Neural cell (in vitro differentiated cells): ENCODE measurements around the gene OR4D9. TPM values are rescaled to one million over a fixed set of nuclear protein-coding genes. Genes with fewer than 3 reads are reported as not detected.

Source experiments
- H2AFZ ChIP-seq: fragments of 200-600, 300-800 bp; sonication (generic), shearing (Covaris generic); 2 replicates; pipeline ENCODE4 v1.6.0; 2014; ENCODE audit warnings: low read depth, mild to moderate bottlenecking, antibody characterized with exemption, low read length, moderate library complexity
- H3F3A ChIP-seq: fragments of 200-600 bp; shearing (Covaris generic); 2 replicates; pipeline ENCODE4 v1.6.1; 2016; ENCODE audit warnings: mild to moderate bottlenecking, moderate library complexity, mixed read lengths, antibody characterized with exemption, low read length; ENCODE audit not compliant: insufficient read depth, poor library complexity, severe bottlenecking
- H3K27ac ChIP-seq: fragments of 200-600, 300-800 bp; sonication (generic), shearing (Covaris generic); 2 replicates; pipeline ENCODE4 v1.5.1; 2014; ENCODE audit warnings: mild to moderate bottlenecking, low read length, moderate library complexity
- H3K27me3 ChIP-seq: fragments of 300-800, 200-600 bp; sonication (generic), shearing (Covaris generic); 2 replicates; pipeline ENCODE4 v1.6.0; 2014; ENCODE audit warnings: mild to moderate bottlenecking, low read depth, low read length, moderate library complexity; ENCODE audit not compliant: insufficient read depth
- H3K36me3 ChIP-seq: fragments of 300-800, 200-600 bp; sonication (generic), shearing (Covaris generic); 2 replicates; pipeline ENCODE4 v1.5.1; 2014; ENCODE audit warnings: mild to moderate bottlenecking, antibody characterized with exemption, low read length, moderate library complexity; ENCODE audit not compliant: insufficient read depth
- H3K4me2 ChIP-seq: fragments of 300-800, 200-600 bp; sonication (generic), shearing (Covaris generic); 2 replicates; pipeline ENCODE4 v1.6.0; 2014; ENCODE audit warnings: mild to moderate bottlenecking, low read length
- H3K4me3 ChIP-seq: fragments of 300-800, 200-600 bp; sonication (generic), shearing (Covaris generic); 2 replicates; pipeline ENCODE4 v1.5.1; 2014; ENCODE audit warnings: mild to moderate bottlenecking, low read length, moderate library complexity
- H3K79me2 ChIP-seq: fragments of 200-600 bp; shearing (Covaris generic); replicated peaks from 2 replicates; pipeline ENCODE4 v1.6.0; 2014; ENCODE audit warnings: mild to moderate bottlenecking, low read length, moderate library complexity; ENCODE audit not compliant: insufficient read depth
- H3K9ac ChIP-seq: fragments of 300-800, 200-600 bp; sonication (generic), shearing (Covaris generic); 2 replicates; pipeline ENCODE4 v1.6.1; 2016; ENCODE audit warnings: mild to moderate bottlenecking, low read length, mixed read lengths
- H3K9me2 ChIP-seq: fragments of 200-600 bp; shearing (Covaris generic); 2 replicates; pipeline ENCODE4 v1.6.1; 2016; ENCODE audit warnings: mild to moderate bottlenecking, low read length, mixed read lengths; ENCODE audit not compliant: insufficient read depth
- H3K9me3 ChIP-seq: fragments of 200-600, 300-800 bp; sonication (generic), shearing (Covaris generic); 2 replicates; pipeline ENCODE4 v1.6.1; 2016; ENCODE audit warnings: mild to moderate bottlenecking, mixed run types, low read length, moderate library complexity, mixed read lengths
- H4K20me1 ChIP-seq: fragments of 200-600 bp; shearing (Covaris generic); 2 replicates; pipeline ENCODE4 v1.6.1; 2016; ENCODE audit warnings: mild to moderate bottlenecking, mixed run types; ENCODE audit not compliant: insufficient read depth
- CTCF ChIP-seq: fragments of 450-650 bp; IDR thresholded peaks from 2 replicates; pipeline ENCODE4 v1.5.1; 2014; ENCODE audit warnings: antibody characterized with exemption, mild to moderate bottlenecking, moderate library complexity; ENCODE audit not compliant: poor library complexity, severe bottlenecking
- EP300 ChIP-seq: fragments of 450-650 bp; conservative IDR thresholded peaks from 2 replicates; pipeline ENCODE4 v1.6.1; 2014; ENCODE audit warnings: antibody characterized with exemption, mild to moderate bottlenecking, moderate library complexity; ENCODE audit not compliant: poor library complexity, severe bottlenecking
- EZH2 ChIP-seq: fragments of 200-600, 300-800 bp; shearing (Covaris generic), sonication (generic); IDR thresholded peaks from 2 replicates; pipeline ENCODE4 v1.6.1; 2014; ENCODE audit warnings: antibody characterized with exemption, low read length, borderline replicate concordance, mild to moderate bottlenecking; ENCODE audit not compliant: insufficient read depth, poor library complexity, severe bottlenecking
- MXI1 ChIP-seq: fragments of 450-650 bp; conservative IDR thresholded peaks from 2 replicates; pipeline ENCODE4 v1.6.1; 2014; ENCODE audit warnings: antibody characterized with exemption, mild to moderate bottlenecking; ENCODE audit not compliant: poor library complexity, severe bottlenecking
- POLR2AphosphoS5 ChIP-seq: IDR thresholded peaks from 2 replicates; pipeline ENCODE4 v1.6.1; 2012
- RAD21 ChIP-seq: fragments of 450-650 bp; conservative IDR thresholded peaks from 2 replicates; pipeline ENCODE4 v1.6.1; 2014; ENCODE audit warnings: antibody characterized with exemption, mild to moderate bottlenecking, moderate library complexity
- REST ChIP-seq: IDR thresholded peaks from 2 replicates; pipeline ENCODE4 v1.6.1; 2012; ENCODE audit warnings: borderline replicate concordance
- SMC3 ChIP-seq: fragments of 450-650 bp; conservative IDR thresholded peaks from 2 replicates; pipeline ENCODE4 v1.6.1; 2014; ENCODE audit warnings: antibody characterized with exemption, mild to moderate bottlenecking, moderate library complexity; ENCODE audit not compliant: poor library complexity
- TAF1 ChIP-seq: IDR thresholded peaks from 2 replicates; pipeline ENCODE4 v1.6.1; 2012; ENCODE audit warnings: low read depth
- polyA plus RNA-seq: library from polyadenylated mRNA; depleted of rRNA; stranded (reverse); fragments of >200 nt; gene quantifications from 2 replicates; pipeline ENCODE4 v1.2.3, GENCODE V29; 2014

The OR4D9 gene
- polyA plus RNA-seq, 1 donor from 2014 or later = not detected

GRCh38 chr11:59548309-59548656 is 36.9 kb downstream of the OR4D9 start:
- H3K79me2 ChIP-seq = no peaks in the 10 kb centered on the region
- no peak overlapping the region for H3K27ac ChIP-seq
- H3K9ac ChIP-seq = no peak overlapping the region
- no peaks in the 10 kb centered on the region for H3K9me2 ChIP-seq
- no peak overlapping the region for H3K4me2 ChIP-seq
- no peaks in the 10 kb centered on the region for H3K36me3 ChIP-seq
- H3F3A ChIP-seq = peaks cover 12% of the 10 kb centered on the region
- no peaks in the 10 kb centered on the region for H3K27me3 ChIP-seq
- no peak for TF ChIP-seq CTCF
- no peak for TF ChIP-seq MXI1
- no peak for TF ChIP-seq POLR2AphosphoS5
- no peak for TF ChIP-seq EZH2
- TF ChIP-seq REST = no peak
- TF ChIP-seq TAF1 = no peak
- TF ChIP-seq EP300 = no peak
- TF ChIP-seq RAD21 = no peak
- no peak for TF ChIP-seq SMC3
- H2AFZ ChIP-seq = no peak overlapping the region
- no peaks in the 10 kb centered on the region for H4K20me1 ChIP-seq
- no peaks in the 10 kb centered on the region for H3K9me3 ChIP-seq
- no peak overlapping the region for H3K4me3 ChIP-seq

GRCh38 chr11:59550368-59550841 is 39.1 kb downstream of the OR4D9 start:
- Histone ChIP-seq H2AFZ (peak overlapping the region; percentile 45), H3K27ac (peak overlapping the region; percentile 80), H3K79me2 (no peaks in the 10 kb centered on the region), H3K36me3 (no peaks in the 10 kb centered on the region), H3K9me2 (no peaks in the 10 kb centered on the region), H4K20me1 (no peaks in the 10 kb centered on the region), H3K9me3 (no peaks in the 10 kb centered on the region), H3K27me3 (no peaks in the 10 kb centered on the region), H3K4me3 (peak overlapping the region; percentile 67), H3F3A (peaks cover 12% of the 10 kb centered on the region), H3K9ac (peak overlapping the region; percentile 76), H3K4me2 (peak overlapping the region; percentile 51)
- TF ChIP-seq TAF1 = peak; percentile 47
- peak; percentile 62 for TF ChIP-seq EP300
- TF ChIP-seq SMC3 = peak; percentile 41
- no peak for TF ChIP-seq RAD21
- peak; percentile 90 for TF ChIP-seq CTCF
- no peak for TF ChIP-seq POLR2AphosphoS5
